GM19468 (cell line): ENCODE results near the gene SCAF4.
"Not testable (repeated sequence)": the region's sequence is repeated elsewhere in the genome, so short reads cannot be mapped to it uniquely, and the experiment has no call there.

Experiments
- ATAC-seq: cut with Tn5 transposase; IDR thresholded peaks from one replicate; pipeline ENCODE4 v1.9.1; 2021; ENCODE audit warnings: mild to moderate bottlenecking, moderate library complexity, moderate number of reproducible peaks; ENCODE audit not compliant: unreplicated experiment; ENCODE audit errors: extremely low read depth

The SCAF4 gene

GRCh38 chr21:31658053-31658452, 73.9 kb downstream of the SCAF4 start:
- no peak for ATAC-seq

- no peak for ATAC-seq
These were observed 75.5 kb downstream of the SCAF4 start for GRCh38 chr21:31656199-31657095.

- not testable (repeated sequence) for ATAC-seq
These were observed 76.9 kb downstream of the SCAF4 start for GRCh38 chr21:31654821-31655580.

GRCh38 chr21:31654340-31654739, 77.6 kb downstream of the SCAF4 start:
- no peak for ATAC-seq

- not testable (repeated sequence) for ATAC-seq
These were observed 80.4 kb downstream of the SCAF4 start for GRCh38 chr21:31651491-31651890.

- ATAC-seq = no peak
These were observed 81.0 kb downstream of the SCAF4 start for GRCh38 chr21:31650930-31651329.

- ATAC-seq = no peak
These were observed 84.3 kb downstream of the SCAF4 start for GRCh38 chr21:31647650-31648049.

- ATAC-seq = no peak
These were observed 87.3 kb downstream of the SCAF4 start for GRCh38 chr21:31644643-31645042.

- ATAC-seq = no peak
These were observed 90.4 kb downstream of the SCAF4 start for GRCh38 chr21:31641416-31641922.

- no peak for ATAC-seq
These were observed 95.0 kb downstream of the SCAF4 start for GRCh38 chr21:31636874-31637273.

- ATAC-seq = no peak
These were observed 96.9 kb downstream of the SCAF4 start for GRCh38 chr21:31634993-31635392.

GRCh38 chr21:31631881-31632280, 100.0 kb downstream of the SCAF4 start:
- ATAC-seq = not testable (repeated sequence)

- ATAC-seq = no peak
These were observed 101.8 kb downstream of the SCAF4 start for GRCh38 chr21:31629972-31630711.

- no peak for ATAC-seq
These were observed 106.9 kb downstream of the SCAF4 start for GRCh38 chr21:31624961-31625491.

GRCh38 chr21:31624181-31624580, 107.7 kb downstream of the SCAF4 start:
- no peak for ATAC-seq

GRCh38 chr21:31623664-31624063, 108.3 kb downstream of the SCAF4 start:
- no peak for ATAC-seq

- no peak for ATAC-seq
These were observed 109.5 kb downstream of the SCAF4 start for GRCh38 chr21:31622397-31622796.
